HTR-8/SVneo (cell line): ENCODE data around the gene ZNF664.

Experiments
- DNase-seq: peaks from one replicate; pipeline ENCODE4 v3.0.0; 2011; ENCODE audit warnings: low spot score, mixed read lengths; ENCODE audit not compliant: insufficient read length
- FAIRE-seq: peaks from 2 replicates; lab custom pipeline; 2011; peaks lifted over from hg19 to GRCh38; lab: Jason Lieb, UNC

Gene ZNF664

DNA sequence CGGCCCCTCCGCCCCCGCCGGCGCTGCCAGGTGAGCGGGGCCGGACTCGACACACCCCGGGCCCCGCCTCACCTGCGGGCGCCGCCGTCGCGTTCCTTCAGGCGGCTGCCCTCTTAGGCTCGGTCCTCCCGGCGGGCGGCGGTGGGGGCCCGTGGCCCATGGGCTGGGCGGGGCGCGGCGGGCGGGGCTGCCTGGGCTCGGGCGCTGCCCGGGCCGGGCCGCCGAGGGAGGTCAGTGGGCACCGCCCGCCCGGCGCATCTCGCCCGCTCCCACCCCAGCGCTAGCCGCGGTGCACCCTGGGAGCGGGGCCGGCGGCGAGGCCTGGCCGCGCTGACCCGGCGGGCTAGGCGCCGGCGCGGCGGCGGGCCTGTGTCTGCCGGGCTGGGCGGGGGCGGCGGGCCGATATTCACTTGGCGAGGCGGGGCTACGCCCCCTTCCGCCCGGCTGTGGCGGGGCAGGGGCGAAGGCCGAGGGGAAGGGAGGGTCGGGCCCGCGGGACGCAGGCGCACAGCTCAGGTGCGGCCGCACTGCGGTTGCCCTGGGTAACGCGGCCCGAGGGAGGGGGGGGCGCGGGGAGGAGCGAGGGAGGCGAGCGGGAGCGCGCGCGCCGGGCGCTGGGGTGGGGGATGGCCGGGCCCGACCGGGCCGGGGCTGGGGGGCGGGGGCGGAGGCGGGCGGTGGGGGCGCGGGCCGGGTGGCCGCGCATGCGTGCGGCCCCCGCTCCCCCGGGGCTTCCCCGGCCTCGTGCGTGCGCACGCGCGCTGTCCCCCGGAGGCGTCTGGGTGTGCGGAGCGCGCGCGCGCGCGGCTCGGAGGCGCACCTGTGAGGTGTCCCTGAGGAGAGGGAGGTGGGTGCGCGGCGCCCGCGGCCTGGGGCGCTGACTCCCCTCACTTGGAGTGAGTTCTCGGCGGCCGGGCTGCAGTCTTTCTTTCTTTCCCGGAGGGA, at the start of gene ZNF664, which contains the start of gene CCDC92:
Gene ZNF664 (plus strand): TSS at position 759 of the 945 bp plus-strand sequence. CDS start 38,930 bp downstream, outside the sequence.
Gene CCDC92 (minus strand): TSS at position 375 of the 945 bp plus-strand sequence. CDS start 28,526 bp downstream, outside the sequence.
- DNase-seq, result peak; percentile 96
- peak; percentile 98 for FAIRE-seq

DNA sequence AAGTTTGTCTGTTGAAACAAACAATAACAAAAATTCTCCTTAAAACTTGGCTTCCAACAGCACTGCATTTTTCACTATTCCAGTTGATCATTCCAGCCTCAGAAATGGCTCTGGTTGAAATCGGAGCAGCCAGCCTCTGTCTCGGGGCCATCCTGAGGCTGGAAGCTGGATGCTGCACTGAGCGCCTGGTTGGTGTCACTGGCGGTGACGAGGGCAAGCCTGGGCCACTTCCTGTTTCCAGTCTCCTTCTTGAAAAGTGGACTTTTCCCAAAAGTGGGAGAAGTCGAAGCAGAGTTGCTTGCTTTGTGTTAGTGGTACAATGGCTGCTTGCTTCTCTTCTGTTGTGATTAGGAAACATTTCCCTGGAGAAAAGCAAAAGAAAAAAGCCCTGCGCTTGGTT, 49.1 kb upstream of the ZNF664 start:
- no peak for FAIRE-seq
- no peak for DNase-seq

DNA sequence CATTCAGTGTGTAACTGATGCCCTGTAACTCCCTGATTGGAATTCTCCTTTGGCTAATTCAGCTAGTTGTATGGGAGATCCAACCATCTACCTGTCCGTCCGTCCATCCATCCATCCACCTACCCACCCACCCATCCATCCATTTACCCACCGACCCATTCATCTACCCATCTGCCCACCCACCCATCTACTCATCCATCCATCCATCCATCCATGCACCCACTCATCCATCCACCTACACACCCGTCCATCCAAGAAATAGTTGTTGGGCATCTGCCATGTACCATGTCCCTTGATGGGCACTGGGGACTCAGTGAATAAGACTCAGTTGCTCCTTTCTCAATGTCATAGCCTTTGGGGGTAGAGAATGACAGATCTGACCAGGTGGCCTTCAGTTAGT, 48.5 kb upstream of the ZNF664 start:
- DNase-seq (no peak), FAIRE-seq (no peak)

DNA sequence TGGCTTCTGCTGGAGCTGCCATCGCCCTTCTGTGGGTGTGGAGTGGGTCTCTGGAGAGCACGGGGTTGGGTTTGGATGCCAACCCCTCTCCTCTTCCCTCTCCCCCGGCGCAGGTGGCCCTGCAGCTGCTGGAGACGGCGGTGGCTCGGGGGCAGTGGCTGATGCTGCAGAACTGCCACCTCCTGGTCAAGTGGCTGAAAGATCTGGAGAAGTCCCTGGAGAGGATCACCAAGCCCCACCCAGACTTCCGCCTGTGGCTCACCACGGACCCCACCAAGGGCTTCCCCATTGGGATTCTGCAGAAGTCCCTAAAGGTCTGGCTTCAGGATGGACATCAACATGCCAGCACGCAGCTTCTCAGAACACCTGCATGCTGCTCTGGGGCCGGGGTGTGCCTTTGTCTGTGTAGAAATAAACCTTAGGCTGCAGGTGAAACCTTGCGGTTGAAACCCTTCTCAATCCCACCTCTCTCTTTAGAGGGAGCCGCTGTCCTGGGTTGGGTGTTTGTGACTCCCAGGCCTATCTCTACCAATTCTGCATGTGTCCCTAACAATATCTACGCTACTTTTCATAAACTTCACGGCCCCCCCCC, 44.6 kb upstream of the ZNF664 start:
- no peak for DNase-seq
- FAIRE-seq, result no peak

DNA sequence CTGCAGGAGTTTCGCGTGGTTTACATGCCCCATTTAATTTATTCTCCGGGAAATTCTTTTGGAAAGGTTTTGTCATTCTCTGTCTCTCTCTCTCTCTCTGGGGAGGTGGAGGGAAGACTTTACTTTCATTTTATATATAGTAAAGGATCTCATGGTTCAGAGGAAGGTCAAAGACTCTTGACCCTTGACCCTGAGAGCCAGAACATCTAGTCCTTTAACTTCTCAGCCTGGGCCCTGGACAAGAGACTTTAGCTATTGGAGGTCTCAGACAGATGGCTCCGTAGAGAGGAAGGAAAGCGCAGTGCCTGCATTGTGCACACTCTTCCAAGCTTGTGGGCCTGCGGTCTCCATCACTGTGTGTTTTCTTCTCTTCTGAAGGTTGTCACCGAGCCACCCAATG, 44.1 kb upstream of the ZNF664 start:
- DNase-seq (no peak), FAIRE-seq (no peak)

DNA sequence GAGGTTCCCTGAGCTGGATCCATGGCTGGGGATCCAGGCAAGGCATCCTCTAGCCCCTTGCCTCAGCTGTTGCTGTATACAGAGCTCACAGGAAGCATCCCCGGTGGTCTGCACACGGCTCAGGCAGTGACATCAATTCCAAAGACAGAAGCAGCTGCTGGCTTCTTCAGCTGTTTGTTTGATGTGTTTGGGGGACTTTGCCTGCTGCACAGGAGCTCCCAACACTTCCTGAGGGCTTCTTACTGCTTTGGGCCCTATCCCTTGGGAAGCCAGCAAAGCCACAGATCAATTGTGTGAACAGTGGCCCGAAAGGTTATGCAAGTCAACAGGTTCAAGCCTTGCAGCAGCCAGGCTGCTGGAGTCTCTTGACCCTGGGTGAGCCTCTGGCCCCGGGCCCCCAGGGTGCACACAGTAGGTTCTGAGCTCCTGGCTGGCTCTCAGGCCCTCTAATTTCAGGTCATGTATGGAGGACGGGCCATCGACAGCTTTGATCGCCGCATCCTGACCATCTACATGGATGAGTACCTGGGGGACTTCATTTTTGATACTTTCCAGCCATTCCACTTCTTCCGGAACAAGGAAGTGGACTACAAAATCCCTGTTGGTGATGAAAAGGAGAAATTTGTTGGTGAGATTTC, 43.0 kb upstream of the ZNF664 start:
- FAIRE-seq (no peak), DNase-seq (no peak)

DNA sequence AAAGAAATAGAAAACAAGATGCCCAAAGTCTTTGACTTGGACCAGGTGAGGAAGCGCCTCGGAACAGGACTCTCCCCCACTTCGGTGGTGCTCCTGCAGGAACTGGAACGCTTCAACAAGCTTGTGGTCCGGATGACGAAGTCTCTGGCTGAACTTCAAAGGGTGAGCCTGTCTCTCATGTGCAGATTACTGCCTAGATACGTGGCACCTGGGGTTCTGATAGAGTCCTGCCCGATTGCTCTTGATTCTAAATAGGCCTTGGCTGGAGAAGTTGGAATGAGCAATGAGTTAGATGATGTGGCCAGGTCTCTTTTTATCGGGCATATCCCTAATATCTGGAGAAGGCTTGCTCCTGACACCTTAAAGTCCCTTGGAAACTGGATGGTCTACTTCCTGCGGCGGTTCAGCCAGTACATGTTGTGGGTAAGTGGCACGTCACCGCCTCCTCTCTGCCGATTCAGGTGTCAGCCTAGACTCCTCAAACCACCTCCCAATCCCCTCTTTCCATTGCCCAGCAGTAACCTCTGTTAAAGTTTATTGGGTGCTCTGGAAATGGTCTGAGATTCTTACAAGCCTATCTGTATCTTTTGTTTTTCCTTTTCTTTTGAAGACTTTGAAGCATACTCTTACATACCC, 41.2 kb upstream of the ZNF664 start:
- no peak for DNase-seq
- no peak for FAIRE-seq

DNA sequence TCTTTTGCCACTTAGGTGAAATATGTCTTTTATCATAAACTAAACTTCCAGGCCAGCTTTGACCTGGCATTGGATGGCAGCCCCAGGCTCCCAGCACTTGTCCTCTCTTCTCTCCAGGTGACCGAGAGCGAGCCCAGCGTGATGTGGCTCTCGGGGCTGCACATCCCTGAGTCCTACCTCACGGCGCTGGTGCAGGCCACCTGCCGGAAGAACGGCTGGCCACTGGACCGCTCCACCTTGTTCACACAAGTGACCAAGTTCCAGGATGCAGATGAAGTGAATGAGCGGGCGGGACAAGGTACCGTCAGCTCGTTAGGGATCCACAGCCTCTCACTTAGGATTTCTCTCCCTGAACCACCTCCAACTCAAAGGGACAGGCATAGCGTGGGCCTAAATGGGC, 39.8 kb upstream of the ZNF664 start:
- FAIRE-seq, result no peak

DNA sequence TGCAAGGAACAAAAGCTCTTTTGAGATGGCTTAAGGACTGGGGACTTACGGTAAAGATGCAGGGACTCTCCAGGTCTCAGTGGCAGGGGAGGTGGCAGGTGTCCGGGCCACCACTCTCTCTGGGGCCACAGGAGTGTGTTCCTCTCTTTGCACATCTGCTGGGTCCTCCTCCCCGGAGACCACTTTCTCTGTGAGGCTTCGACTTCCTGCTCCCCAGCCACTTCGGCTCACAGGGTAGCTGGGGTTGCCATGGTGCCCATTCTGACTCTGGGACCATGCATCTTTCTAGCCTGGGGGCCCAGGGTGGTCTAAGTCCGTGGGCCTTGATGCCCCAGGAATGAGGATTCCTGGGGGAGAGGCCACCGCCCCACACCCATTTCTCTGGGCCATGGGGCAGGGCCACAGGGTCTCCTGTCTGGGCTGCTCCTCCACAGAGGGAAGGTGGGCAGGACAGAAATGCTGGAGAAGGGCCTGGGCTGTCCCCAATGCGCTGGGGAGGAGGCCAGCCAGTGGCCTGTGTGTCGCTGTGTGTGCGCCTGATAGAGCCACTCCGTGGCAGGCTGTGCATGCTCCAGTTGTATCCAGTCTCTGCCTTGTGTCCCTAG, 38.9 kb upstream of the ZNF664 start:
- FAIRE-seq (no peak), DNase-seq (no peak)

More for the DNA sequence above, 39.8 kb upstream of the ZNF664 start:
- DNase-seq, result no peak

DNA sequence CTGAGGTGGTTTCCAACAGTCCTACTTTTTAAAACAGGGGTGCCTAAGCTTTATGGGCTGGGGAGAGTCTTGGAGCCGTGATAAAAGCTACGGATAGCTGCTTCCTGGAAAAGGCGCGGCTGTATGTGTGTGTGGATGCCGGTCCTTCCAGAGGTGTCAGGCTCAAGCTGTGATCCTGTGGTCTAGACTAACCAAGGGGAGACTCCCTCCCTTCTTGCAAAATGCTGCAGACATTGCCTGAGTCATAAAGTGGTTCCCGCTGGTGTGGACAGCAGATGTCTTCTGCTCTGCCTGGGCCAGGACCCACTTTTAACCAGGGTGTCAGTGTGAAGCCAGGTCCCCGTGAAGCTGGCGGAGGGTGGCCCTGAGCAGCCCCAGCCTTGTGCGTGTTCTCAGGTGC, 38.2 kb upstream of the ZNF664 start:
- DNase-seq, result no peak
- FAIRE-seq, result no peak

DNA sequence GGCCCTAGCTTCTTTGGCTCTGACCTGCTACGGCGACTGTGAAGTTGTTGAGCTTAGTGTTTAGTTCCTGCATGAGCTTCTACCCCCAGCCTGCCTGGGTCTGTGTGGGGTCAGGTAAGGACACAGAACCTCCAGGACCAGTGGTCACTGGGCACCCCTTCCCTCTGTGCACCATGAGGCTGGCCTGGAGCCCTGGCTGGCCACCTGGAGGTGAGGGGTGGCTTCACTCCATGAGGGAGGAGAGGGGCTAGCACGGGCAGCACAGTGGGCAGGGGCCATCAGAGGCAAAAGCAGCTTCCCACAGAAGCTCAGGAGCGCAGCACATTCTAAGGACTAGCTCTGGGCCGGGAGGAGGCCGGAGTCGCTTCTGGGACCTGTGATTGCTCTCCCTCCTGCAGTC, 37.1 kb upstream of the ZNF664 start:
- no peak for DNase-seq
- FAIRE-seq, result no peak

DNA sequence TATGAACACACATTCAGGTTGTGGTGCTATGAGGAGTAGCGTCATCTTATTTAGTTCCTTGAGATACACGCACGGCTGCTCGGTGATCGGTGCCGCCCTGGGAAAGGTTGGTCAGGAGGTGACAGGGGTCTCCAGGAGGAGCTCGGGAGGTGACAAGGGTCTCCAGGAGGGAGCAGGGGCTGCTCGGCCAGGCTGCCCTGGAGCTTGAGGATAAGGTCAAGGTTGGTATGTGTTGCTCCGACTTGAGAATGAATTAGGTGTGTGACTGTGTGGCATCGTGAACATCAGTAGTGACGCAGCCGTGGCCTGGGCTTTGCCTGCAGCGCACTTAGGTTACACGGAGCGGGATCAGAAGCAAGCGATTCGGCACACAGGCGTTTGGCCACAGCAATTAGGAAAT, 36.5 kb upstream of the ZNF664 start:
- FAIRE-seq, result no peak

DNA sequence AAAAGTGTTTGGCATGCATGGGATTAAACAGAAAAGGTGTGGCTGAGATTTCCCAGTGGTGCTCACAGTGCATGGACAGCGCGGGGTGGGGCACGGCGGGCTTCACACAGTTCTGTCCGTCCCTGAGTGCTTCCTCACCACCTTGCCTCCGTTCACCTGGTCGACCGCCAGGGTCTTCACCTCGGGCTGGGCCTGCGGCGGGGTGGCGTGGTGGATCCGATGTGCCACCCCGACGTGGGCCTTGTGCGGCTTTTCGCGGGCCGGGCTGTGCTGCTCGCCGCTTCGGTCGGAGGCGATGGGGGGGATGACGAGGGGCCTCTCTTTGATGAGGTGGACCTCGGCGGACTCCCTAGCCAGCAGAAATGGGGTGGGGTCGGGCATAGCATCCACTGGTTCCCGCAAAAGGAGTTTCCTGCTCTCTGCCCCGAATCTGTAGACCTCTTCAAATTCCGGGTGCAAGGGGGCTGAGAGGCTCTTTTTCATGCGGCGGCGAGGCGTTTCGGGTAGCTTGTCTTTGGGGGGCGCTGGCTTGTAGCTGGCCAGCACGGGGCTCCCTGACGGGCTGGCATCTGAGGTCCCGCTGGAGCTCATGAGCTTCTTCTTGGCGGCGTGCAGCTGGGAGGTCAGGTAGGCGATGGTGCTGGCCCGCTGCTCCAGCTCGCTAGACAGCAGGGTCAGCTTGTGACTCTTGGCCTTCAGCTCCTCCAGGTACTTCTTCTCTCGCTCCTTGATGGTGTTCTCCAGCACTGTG, 35.9 kb upstream of the ZNF664 start:
- DNase-seq (no peak), FAIRE-seq (no peak)

More for the DNA sequence above, 36.5 kb upstream of the ZNF664 start:
- no peak for DNase-seq

DNA sequence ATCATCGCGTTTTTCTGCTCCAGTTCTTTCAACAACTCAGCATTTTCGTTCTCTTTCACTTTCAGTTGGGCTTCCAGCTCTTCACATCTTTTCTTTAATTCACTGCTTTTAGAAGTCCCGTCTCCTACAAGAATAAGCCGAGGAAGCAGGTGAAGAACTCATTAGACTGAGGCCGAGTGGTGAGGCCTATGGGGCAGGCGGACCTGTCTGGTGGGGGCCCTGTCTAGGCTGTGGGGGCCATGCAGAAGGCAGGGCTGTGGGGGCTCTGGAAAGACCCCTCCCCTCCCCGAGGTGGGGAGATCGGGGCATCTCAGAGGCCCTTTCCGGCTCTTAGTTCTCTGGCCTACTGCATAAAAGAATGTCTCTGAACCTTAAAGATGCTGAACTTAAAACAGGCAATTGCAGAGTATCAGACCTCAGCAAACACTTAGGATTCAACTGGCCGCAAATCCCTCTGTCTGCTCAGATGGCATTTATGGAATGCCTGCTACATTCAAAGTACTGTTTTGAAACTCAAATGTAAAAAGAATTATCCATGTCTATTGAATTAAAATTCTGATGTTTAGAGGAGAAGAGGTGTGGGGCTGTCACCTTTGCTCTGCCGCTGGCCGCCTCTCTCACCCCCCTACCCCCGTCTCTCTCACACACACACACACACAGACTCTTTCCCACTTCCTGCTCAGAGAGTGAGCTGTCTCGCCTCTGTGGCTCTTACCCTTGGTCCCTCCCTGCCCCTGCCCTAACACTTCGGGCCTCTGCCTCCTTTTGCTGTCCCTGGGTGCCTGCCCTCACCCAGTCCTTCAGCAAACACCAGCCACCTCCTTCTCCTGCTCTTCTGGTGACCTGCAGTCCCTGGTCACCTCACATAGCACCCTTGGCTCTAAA, 35.1 kb upstream of the ZNF664 start:
- FAIRE-seq (no peak), DNase-seq (no peak)

DNA sequence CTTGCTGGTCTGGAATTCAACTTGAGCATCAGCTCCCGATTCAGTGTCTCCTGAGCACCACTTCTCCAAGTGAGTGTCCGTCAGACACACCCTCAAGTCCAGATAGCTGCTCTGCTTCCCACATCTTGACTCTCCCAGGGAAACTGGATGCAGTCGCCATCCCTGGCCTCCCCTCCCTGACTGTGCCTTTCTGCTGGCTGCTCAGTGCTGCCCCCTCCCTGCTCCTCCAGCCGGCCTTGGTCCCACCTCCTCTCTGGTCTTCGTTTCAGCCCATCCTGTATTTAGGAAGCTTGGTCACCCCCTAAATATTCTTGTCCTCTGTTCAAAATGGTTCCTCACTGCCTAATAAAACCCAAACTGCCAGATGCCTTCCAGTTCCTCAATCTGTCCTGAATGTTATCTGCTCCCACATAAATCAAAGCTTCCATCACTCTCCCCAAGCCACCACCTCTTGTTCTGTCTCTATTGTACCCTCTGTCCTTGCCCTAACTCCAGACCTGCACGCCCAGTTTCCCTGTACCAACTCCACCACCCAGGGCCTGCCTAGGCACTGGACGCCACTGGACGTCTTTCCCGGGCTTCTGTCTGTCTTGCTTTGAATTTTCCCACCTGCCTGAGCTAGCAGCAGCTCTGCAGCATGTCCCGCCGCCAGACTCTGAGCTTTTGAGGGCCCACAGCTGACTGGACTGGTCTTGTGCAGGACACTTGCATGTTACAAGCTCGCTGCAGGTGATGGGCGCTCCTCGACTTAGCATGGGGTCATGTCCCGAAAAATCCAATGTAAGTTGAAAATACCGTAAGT, 34.1 kb upstream of the ZNF664 start:
- DNase-seq (no peak), FAIRE-seq (no peak)

DNA sequence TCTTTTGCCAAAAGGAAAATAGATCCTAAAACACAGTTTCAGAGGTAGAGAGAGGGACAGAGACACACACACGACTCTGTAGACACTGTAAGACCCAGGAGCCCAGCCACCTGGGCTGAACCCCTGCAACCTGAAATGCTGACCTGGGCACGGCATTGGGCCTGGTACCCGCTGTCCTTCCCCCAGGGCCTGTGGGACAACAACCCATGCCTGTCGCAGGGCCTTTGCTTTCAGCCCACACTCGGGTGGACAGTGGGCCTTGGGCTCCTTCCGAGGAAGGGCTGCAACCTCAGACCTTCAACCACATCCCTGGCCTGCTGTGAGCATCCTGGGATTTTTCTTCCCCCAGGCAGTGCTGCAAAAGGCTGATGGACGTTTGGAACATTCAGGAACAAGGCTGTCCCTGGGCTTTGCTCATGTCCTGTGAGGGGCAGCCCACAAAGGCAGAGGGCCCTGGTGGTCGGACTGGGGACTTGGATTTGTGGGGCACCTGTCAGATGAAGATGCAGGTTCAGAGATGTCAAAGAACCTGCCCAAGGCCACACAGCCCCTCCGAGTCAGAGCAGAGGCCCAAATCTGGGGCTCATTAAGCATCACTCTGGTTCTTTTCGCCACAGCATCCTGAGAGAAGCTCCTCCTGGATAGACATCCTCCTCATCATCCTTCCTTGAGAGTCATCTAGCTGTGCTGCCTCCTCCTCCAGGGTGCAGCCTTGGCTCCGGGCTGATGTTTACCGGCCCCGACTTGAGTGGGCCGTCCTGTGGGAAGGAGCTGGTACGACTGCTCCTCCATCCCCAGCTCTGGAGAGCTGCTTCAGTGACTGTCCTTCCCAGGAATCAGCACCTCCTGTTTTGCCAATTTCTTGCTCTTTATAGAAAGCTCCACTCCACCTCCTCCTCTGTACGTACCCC, 33.0 kb upstream of the ZNF664 start:
- no peak for DNase-seq
- no peak for FAIRE-seq

DNA sequence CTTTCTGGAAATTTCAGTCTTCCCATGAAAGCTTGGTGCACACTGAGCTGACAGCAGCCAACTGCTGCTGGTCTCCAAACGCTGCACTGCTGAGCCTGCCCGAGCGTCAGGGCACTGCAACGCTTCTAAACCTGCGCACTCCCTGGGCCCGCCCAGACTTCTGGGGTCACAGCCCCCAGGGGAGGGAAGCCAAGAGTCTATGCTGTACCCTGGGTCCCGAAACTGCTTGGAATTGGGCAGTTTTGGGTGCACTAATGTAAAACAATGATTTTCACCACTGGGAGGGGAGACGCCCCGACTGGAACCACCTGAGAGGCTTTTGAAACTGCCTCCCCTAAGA, 32.4 kb upstream of the ZNF664 start:
- DNase-seq (no peak), FAIRE-seq (no peak)
